GM21737 (cell line): ENCODE results near the gene ADAMTS6.
"Not testable (repeated sequence)": the region's sequence is repeated elsewhere in the genome, so short reads cannot be mapped to it uniquely, and the experiment has no call there.

Experiments
- ATAC-seq: cut with Tn5 transposase; IDR thresholded peaks from one replicate; pipeline ENCODE4 v1.9.1; 2021; ENCODE audit warnings: mild to moderate bottlenecking, moderate library complexity; ENCODE audit not compliant: unreplicated experiment

The ADAMTS6 gene

DNA sequence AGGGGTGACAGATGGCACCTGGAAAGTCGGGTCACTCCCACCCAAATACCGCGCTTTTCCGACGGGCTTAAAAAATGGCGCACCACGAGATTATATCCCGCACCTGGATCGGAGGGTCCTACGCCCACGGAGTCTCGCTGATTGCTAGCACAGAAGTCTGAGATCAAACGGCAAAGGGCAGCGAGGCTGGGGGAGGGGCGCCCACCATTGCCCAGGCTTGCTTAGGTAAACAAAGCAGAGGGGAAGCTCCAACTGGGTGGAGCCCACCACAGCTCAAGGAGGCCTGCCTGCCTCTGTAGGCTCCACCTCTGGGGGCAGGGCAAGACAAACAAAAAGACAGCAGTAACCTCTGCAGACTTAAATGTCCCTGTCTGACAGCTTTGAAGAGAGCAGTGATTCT is 111.2 kb downstream of the ADAMTS6 start:
- ATAC-seq: not testable (repeated sequence)

GRCh38 chr5:65366655-65367054 is 115.1 kb downstream of the ADAMTS6 start:
- ATAC-seq: no peak

- no peak for ATAC-seq
Measured at GRCh38 chr5:65364907-65365306, 116.8 kb downstream of the ADAMTS6 start.

DNA sequence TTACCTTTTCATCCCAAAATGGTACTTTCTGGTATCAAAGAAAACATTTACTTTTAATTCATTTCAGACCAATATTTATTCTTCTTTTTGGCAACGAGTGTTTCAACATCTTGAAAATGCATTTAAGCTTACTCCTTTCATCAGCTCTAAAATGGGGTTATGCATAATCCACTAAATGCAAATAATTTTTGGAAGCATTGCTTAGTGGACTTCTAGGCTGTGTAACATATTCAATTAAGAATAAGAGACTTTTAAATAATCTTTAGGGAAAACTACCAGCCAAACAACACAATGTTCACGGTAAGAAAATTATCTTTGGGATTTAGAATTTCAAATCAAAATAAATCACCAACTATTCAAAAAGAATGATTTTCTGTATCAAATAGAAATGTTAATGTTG is 118.2 kb downstream of the ADAMTS6 start:
- ATAC-seq: no peak

- ATAC-seq: no peak
Measured at GRCh38 chr5:65359981-65360380, 121.7 kb downstream of the ADAMTS6 start.

- no peak for ATAC-seq
Measured at GRCh38 chr5:65359569-65359968, 122.2 kb downstream of the ADAMTS6 start.

GRCh38 chr5:65356274-65356673 is 125.4 kb downstream of the ADAMTS6 start:
- ATAC-seq: no peak

- no peak for ATAC-seq
Measured at GRCh38 chr5:65355301-65355700, 126.4 kb downstream of the ADAMTS6 start.

DNA sequence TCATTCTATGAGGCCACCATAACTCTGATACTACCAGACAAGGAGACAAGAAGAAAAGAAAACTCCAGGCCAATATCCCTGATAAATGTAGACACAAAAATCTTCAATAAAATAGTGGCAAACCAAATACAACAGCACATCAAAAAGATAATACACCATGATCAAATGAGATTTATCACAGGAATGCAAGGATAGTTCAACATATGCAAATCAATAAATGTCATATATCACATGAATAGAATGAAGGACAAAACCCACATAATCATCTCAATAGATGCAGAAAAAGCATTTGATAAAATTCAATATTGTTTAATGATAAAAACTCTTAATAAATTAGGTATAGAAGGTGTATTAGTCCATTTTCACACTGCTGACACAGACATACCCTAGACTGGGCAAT is 139.9 kb downstream of the ADAMTS6 start:
- no peak for ATAC-seq

- no peak for ATAC-seq
Measured at GRCh38 chr5:65338606-65339151, 143.0 kb downstream of the ADAMTS6 start.

GRCh38 chr5:65334077-65334476 is 147.6 kb downstream of the ADAMTS6 start:
- ATAC-seq: no peak

DNA sequence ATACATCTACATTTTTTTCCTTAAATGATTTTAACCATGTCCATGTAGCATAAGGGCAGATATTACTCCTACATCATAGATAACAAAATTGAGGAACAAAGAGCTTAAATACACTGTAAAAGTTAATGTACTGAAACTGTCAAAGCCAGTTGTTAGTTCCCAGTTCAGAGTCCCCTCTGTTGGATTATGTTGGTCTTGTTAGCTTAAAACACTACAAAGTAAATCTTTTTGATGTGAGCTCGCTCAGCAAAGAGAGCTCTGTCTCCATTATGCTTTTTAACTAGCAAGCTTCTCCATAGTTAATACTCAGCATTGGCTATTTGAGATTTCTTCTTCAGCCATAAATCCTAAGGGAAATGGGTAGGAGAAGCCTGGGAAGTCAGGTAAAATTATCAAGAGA is 149.1 kb downstream of the ADAMTS6 start:
- ATAC-seq: no peak

DNA sequence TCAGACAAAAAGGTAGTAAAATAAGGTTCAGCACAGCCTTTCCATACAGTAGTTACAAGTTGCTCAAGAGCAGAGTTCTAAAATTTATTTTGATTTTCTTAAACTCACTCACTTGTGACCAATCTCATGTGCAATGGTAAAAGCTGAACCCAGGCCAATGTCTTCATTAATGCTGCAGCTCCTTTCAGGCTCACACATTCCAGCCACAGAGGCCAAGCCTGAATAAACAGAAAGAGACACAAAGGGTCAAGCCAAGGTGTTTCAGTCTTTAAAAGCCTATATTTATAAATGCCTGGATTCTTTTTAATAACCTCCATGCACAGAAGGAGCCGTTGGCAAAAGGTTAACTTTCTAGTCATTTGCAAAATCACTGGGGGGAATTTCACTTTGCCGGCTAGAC is 152.5 kb downstream of the ADAMTS6 start:
- ATAC-seq: no peak

DNA sequence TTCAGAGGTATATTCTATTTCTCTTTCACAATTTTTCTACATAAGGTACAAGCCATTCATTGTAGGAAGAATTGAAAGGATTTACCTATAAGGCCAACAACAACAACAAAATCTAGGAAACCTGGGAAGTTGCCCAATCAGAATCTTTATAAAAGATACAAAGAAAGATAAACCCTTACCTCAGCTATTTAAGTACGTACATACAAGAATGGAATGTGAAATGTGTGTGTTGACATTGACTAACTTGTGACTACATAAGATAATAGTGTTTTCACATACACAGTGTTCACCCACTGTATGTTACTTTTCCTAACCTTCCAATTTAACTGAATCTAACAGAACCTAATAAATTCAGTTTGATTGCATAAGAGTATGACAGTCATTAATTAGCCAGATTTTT is 154.1 kb downstream of the ADAMTS6 start:
- no peak for ATAC-seq

GRCh38 chr5:65326922-65327321 is 154.8 kb downstream of the ADAMTS6 start:
- no peak for ATAC-seq

GRCh38 chr5:65324226-65324625 is 157.5 kb downstream of the ADAMTS6 start:
- no peak for ATAC-seq

- ATAC-seq: not testable (repeated sequence)
Measured at GRCh38 chr5:65320704-65321103, 161.0 kb downstream of the ADAMTS6 start.

DNA sequence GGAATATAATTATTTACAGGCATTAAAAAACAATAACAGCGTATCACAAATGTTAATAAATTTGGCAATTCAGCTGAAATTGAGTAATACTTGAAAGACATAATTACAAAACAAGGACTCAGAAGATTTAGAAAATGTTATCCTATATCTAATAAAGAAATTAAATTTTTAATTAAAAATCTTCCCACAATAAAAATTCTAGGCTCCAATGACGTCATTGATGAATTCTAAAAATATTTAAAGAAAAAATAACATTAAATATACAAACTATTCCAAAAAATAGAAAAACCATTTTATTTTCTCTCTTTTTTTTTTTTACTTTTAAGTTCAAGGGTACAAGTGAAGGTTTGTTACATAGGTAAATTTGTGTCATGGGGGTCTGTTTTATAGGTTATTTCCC is 161.5 kb downstream of the ADAMTS6 start:
- no peak for ATAC-seq

- no peak for ATAC-seq
Measured at GRCh38 chr5:65307931-65308330, 173.8 kb downstream of the ADAMTS6 start.

GRCh38 chr5:65307088-65307487 is 174.6 kb downstream of the ADAMTS6 start:
- ATAC-seq: no peak

- no peak for ATAC-seq
Measured at GRCh38 chr5:65305913-65306312, 175.8 kb downstream of the ADAMTS6 start.

DNA sequence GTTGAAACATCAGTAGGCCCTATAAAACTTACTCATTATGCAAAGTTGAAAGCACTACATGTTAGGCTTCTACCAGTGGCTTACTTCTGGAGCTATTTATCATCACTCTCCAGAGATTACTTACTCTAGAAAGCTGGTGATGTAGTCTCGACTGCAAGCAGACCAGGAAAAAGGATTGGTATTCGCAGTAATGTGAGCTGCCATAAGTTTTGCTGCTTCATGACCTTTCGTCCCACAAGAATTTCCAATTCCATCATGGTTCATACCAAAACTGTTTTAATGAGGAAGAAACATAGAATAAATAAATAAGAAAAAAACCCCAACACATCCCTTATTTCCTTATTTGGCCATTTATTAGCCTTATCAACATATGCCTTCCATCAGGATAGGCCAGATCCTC is 181.9 kb downstream of the ADAMTS6 start:
- ATAC-seq: no peak

DNA sequence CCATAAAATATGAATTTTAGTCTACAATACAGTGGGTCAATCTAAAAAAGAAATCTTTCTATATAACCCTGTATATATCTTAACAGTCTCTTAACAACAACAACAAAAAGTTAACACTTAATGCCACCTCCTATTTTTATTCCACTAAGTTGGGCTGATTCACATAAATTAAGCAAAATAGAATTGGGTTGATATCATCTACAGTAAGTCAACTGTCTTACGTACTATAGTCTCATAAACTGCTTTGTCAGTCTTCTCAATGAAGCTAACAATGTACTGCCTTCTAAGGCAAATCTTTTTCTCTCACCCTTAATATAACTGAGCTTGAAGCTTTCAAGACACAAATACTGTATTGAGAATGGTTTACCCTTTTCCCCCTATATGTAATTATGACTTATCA is 185.7 kb downstream of the ADAMTS6 start:
- ATAC-seq: no peak

DNA sequence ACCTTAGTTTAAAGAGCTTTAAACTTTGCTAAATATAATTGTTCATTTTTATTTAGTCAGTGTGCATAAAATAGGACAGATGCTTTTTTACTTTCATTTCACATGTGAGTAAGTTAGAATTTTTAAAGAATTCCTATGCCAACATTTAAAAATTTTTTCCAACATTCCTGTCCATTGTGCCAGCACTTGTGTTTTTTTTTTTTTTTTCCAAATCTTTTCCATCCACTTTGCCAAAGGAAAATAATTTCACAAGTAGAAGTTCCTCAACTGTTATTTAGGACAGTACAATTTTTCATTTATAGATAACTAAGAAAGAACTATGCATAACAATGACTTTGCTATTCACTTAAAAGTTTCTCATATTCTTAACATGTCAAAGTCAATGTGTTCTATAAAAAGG is 189.5 kb downstream of the ADAMTS6 start:
- ATAC-seq: no peak
